Keratinocyte (primary cell): ENCODE results near the gene EIF2A.

Experiments
- CTCF ChIP-seq, 3 experiments: IDR thresholded peaks in 1 of 3; conservative IDR thresholded peaks in 1 of 3; optimal IDR thresholded peaks in 1 of 3; 2 replicates in 2 of 3; 3 replicates in 1 of 3; pipeline versions ENCODE3 to v1.5.1; 2011; ENCODE audit warnings: low read length in 3 of 3, mild to moderate bottlenecking in 3 of 3, moderate library complexity in 2 of 3, control low read depth in 1 of 3, inconsistent platforms in 1 of 3; ENCODE audit not compliant: insufficient read depth in 2 of 3; ENCODE audit errors: extremely low read depth in 1 of 3
- EZH2 ChIP-seq: IDR thresholded peaks from one replicate; pipeline ENCODE4 v1.6.1; 2012; ENCODE audit warnings: inconsistent platforms, mild to moderate bottlenecking, low read length, moderate library complexity

GRCh38 chr3:150543531-150543930, 3.1 kb upstream of the EIF2A start:
- no peak for TF ChIP-seq CTCF (optimal IDR thresholded peaks at IDR 0.05 in 1 of 3, IDR thresholded peaks at IDR 0.05 in 1 of 3, conservative IDR thresholded peaks at IDR 0.05 in 1 of 3; ENCODE audit: extremely low read depth in 1 of 3, insufficient read depth in 2 of 3, low read length in 3 of 3)
- no peak for TF ChIP-seq EZH2
